ENCODE data around the gene MAD1L1.
"Not testable (repeated sequence)": the region's sequence is repeated elsewhere in the genome, so short reads cannot be mapped to it uniquely, and the experiment has no call there.

Gene MAD1L1

GRCh38 chr7:2008101-2008935, 224.4 kb downstream of the MAD1L1 start:
- DNase-seq: no peak

GRCh38 chr7:2007551-2007950, 225.2 kb downstream of the MAD1L1 start:
- no peak for DNase-seq

GRCh38 chr7:2006921-2007381, 225.8 kb downstream of the MAD1L1 start:
- DNase-seq: no peak

GRCh38 chr7:2006231-2006771, 226.4 kb downstream of the MAD1L1 start:
- DNase-seq: no peak

GRCh38 chr7:2005786-2006185, 227.0 kb downstream of the MAD1L1 start:
- DNase-seq: no peak

GRCh38 chr7:2004841-2005725, 227.7 kb downstream of the MAD1L1 start:
- no peak for DNase-seq

GRCh38 chr7:2003931-2004812, 228.6 kb downstream of the MAD1L1 start:
- no peak for DNase-seq

- no peak for DNase-seq
These were observed 229.3 kb downstream of the MAD1L1 start for GRCh38 chr7:2003451-2003930.

- no peak for DNase-seq
These were observed 229.9 kb downstream of the MAD1L1 start for GRCh38 chr7:2002561-2003450.

GRCh38 chr7:2001601-2002442, 230.9 kb downstream of the MAD1L1 start:
- no peak for DNase-seq

GRCh38 chr7:2000746-2001321, 231.9 kb downstream of the MAD1L1 start:
- DNase-seq: no peak

- no peak for DNase-seq
These were observed 232.5 kb downstream of the MAD1L1 start for GRCh38 chr7:2000153-2000687.

GRCh38 chr7:1999278-1999984, 233.3 kb downstream of the MAD1L1 start:
- no peak for DNase-seq

- no peak for DNase-seq
These were observed 234.6 kb downstream of the MAD1L1 start for GRCh38 chr7:1998146-1998545.

- no peak for DNase-seq
These were observed 235.1 kb downstream of the MAD1L1 start for GRCh38 chr7:1997537-1998076.

- DNase-seq: no peak
These were observed 235.9 kb downstream of the MAD1L1 start for GRCh38 chr7:1996816-1997215.

- not testable (repeated sequence) for DNase-seq
These were observed 236.8 kb downstream of the MAD1L1 start for GRCh38 chr7:1995911-1996420.

- no peak for DNase-seq
These were observed 237.3 kb downstream of the MAD1L1 start for GRCh38 chr7:1995426-1995825.

All from SIG-M5 (cell line).